NCI-H2196 (cell line): ENCODE results near the gene TPH1.
"Not testable (repeated sequence)": the region's sequence is repeated elsewhere in the genome, so short reads cannot be mapped to it uniquely, and the experiment has no call there.

Source experiments
- DNase-seq: peaks from one replicate; lab custom pipeline; 2025; ENCODE audit not compliant: unreplicated experiment; lab: John Stamatoyannopoulos, UW

The TPH1 gene

GRCh38 chr11:18027475-18027874, 18.6 kb downstream of the TPH1 start:
- no peak for DNase-seq

DNA sequence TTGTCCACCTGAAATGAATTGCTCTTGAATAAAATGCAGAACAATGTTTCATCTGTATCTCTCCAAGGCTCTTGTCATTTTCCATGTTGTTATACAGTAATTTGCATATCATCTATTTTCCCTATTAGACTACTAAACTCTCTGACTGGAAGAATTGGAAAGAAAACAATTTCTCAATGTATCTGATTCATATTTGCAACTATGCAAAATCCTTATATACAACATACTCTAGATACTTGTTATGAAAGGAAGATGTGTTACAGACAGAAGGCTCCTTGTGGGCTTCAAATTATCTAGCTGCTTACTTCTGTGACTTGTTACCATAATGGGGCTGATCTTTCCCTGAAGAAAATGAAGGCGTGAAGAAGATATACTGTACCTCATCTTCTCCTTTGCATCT, 23.6 kb downstream of the TPH1 start:
- DNase-seq = no peak

GRCh38 chr11:18019650-18020049, 26.4 kb downstream of the TPH1 start:
- DNase-seq = no peak

DNA sequence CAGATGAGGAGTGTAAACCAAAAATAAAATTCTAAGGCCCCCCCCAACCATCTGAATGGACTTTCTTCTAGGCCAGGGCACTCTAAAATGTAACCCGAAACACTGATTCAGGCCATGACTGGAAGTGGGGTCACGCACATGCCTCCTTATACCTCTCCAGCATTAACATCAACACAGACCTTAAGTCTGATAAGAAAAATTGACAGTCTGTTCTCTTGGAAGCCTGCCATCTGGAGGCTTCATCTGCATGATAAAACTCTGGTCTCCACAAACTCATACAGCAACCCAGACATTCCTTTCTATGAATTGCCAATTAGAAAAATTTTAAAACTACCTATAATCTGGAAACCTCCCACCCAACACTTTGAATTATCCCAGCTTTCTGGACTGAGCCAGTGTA, 29.3 kb downstream of the TPH1 start:
- DNase-seq = no peak

DNA sequence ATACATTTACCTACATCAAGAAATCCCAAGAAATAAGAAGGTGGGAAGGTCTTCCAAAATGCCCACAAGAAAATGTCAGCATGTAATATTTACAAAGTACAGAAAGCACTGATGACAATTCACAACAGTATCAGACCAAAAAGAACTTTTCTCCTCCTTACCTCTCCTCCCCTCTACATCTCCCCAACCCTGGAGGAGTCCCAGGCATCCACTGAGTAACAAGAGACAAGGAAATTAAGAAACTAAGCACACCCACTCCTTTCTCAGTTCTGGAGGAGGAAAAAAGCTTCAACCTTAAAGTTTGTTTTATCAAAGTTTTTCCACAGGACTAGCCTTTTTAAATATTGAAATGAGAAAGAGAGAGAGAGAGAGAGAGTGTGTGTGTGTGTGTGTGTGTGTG, 31.2 kb downstream of the TPH1 start:
- no peak for DNase-seq

DNA sequence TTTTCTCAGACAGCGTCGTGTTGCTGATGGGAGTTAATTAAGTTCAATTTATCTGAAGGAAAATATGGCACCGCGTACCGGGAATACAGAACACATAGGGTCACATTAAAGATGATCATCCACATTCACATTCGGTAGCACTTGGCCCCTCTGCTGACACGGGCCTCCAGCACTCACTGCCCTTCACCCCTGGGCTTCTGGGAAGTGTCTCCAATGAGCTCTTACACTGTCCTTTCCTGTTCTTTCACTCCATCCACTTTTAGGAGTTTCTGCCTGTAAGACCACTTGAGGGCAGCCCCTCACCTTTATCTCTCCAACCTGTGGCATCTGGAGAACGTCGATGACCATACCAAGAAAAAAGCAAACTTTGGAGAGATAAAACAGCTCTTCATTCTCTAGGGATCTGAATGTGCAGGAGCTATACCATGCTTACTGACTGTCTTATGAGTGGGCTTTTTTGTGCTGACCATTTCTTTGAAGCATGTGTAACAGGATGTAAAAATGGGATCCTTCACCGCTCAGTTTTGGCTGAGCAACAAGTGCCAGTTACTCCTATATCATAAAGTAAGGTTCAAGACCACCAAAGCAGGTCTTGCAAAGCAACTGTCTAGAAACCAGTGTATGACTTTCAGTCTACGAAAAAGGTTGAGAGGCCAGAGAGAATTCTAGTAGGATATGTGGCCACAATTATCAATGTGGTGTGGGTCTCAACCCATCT, 32.1 kb downstream of the TPH1 start:
- DNase-seq = no peak

GRCh38 chr11:18012906-18013781, 32.9 kb downstream of the TPH1 start, which contains the start of gene SERGEF:
TSS of gene SERGEF (minus strand) at chr11:18013047. CDS start at chr11:18013010, 37 bp downstream.
- peak; percentile 97 for DNase-seq

DNA sequence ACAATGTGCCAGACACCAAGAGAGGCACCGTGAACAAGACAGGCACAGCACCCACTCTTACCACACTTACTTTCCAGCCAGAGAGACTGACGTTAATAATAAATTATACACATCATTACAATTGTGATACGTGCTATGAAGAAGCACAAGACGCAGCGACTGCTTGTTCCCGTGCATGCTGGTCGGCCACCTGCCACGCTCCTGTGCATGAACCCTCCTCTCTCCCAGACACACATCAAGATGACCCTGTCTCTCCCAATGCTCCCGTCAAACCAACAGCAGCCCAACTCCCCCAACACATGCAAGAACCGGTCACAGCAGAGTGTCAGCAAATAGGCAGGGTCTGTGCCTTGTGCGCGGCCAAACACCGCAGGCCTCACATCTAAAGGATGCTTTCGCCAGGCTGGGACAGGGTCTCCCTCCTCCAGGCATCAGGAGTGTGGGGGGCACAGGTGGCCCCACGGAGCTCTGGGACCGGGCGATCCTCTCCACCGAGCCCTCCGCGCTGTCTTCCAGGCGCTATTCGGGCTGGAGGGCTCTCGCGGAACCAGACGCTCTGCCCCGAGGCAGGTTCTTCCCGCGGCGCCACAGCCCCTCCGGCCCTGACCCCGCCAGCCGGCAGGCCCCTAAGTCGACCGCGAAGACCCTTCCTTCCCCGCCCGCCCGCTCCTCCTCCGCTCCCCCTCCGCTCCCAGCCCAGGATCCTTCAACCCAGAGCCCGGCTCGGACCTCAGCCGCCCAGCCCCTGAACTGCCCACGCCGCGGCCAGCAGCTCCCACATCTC, 33.8 kb downstream of the TPH1 start:
- no peak for DNase-seq

DNA sequence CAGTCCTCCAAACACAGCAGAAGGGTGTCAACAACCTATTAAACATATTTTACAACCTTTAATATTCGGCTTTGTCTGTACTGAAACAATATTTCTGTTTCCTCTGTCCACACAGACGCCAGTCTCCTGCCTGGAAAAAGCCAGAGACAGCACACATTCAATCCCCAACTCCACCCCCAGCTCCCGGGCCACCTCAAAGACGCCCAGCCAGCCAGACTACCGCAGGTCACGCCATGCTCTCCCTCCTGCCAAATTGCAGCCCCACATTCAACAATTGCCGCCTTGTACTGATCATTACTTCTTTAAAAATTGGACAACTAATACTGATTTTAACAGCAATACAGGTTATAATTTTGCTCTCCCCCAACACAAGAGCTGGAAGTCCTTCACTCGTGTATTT, 34.4 kb downstream of the TPH1 start:
- no peak for DNase-seq

DNA sequence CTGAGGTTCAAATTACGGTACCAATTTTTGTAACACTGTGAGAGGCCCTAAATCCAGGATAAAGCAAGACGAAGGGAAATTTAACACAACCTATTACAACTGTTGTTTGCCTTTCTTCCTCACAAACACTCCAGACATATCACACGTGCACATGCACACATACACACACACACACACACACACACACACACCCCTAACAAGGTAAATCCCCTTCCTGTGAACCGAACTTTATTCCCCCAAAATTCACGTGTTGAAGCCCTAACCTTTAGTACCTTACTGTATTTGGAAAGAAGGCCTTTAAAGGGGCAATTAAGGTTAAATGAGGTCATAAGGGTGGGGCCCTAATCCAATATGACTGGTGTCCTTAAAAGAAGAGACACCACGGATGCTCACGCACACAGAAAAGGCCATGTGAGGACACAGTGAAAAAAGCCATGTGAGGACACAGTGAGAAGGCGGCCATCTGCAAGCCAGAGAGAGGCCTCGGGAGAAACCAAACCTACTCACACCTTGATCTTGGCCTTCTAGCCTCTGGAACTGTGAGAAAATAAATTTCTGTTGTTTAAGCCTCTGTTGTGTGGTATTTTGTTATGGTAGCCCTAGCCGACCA, 35.0 kb downstream of the TPH1 start:
- DNase-seq = peak; percentile 13

DNA sequence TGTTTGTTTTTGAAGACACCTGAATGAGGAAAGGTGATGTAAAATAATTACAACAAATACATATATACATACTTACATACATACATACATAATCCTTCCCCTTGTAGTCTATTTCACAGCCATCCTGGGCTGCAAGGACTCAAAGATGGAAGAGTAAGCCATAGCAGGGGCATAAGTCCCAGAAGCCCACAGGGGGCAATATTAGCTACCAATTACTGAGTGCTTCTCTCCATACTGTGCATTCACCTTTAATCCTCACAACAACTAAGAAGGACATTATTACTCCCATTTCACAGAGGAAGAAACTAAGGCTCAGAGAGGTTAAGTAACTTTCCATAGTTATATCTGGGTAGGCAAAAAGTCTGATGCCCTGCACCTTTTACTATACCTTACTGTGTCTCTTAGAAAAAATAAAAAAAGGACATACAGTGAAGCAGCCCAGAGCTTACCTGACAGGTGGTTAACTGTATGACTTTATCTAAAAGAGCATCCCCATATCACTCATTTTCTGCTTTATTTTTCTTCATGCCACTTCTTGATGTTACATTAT, 35.9 kb downstream of the TPH1 start:
- DNase-seq = no peak

DNA sequence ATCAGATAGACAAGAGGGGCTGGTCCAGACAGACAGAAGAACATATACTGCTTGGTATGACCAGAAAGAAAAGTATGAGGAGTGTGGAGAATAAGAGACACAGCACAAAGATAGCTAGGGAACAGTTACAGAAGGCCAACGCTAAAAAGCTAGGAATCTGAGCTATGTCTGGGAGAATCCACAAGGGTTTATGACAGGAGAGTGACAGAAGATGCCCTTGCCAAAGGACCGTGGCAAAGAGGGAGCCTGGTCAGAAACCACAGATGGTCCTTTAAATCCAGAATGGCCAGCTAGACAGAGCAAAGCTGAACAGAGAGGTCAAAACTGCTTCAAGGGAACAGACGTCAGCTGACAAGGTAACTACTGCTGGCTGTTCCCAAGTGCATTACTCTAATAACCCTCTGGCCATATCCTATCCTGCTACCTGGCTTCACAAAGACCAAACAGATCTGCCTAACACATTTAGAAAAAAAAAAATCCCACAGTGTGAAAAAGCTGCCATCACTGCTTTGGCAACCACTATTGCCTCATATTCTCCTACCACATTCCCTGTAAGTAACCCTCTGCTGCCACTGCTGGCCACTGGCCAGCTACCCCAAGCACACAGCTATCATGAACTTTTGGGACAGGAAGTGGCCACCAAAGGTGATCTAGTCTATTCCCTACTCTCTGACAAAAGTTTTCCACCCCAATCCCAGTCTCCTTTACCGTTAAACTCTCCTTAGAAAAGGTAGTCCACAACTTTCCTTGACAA, 40.5 kb downstream of the TPH1 start:
- DNase-seq = no peak

GRCh38 chr11:18001191-18001590, 44.9 kb downstream of the TPH1 start:
- DNase-seq = no peak

- no peak for DNase-seq
Observed at GRCh38 chr11:18000760-18001159, 45.3 kb downstream of the TPH1 start.

- not testable (repeated sequence) for DNase-seq
Observed at GRCh38 chr11:18000128-18000527, 45.9 kb downstream of the TPH1 start.
